H1 (cell line): ENCODE results near the gene HACD3. TPM values are rescaled to one million over a fixed set of nuclear protein-coding genes. Genes with fewer than 3 reads are reported as not detected.

Experiments used
- CTCF ChIA-PET: fragments of 300-600 bp; sonication (Branson Sonifier 250); formaldehyde crosslinking; loops from one replicate; lab custom pipeline; 2021; ENCODE audit not compliant: partially characterized antibody; lab: Charles Lee
- POLR2A ChIA-PET: fragments of 300-600 bp; sonication (Branson Sonifier 250); formaldehyde crosslinking; loops from one replicate; lab custom pipeline; 2021; ENCODE audit warnings: inconsistent platforms; ENCODE audit not compliant: partially characterized antibody; lab: Charles Lee
- DNase-seq, 2 experiments: peaks; one replicate each; pipeline versions ENCODE4 v3.0.0 to v3.0.0-alpha.2; 2010 to 2022; ENCODE audit warnings: low spot score in 2 of 2, low read depth in 1 of 2, mixed read lengths in 1 of 2
- FAIRE-seq: peaks from 2 replicates; lab custom pipeline; 2011; peaks lifted over from hg19 to GRCh38; lab: Jason Lieb, UNC
- H2AFZ ChIP-seq: 2 replicates; pipeline ENCODE4 v1.8.1; 2012; ENCODE audit warnings: low read length, inconsistent platforms
- H2AK5ac ChIP-seq: 2 replicates; pipeline ENCODE4 v1.6.1; 2013; ENCODE audit warnings: low read depth, low read length
- H2BK120ac ChIP-seq: replicated peaks from 2 replicates; pipeline ENCODE3; 2013; ENCODE audit warnings: low read depth, low read length, inconsistent platforms
- H2BK12ac ChIP-seq: 2 replicates; pipeline ENCODE4 v1.6.1; 2013; ENCODE audit warnings: low read depth, low read length
- H2BK15ac ChIP-seq: 2 replicates; pipeline ENCODE4 v1.6.1; 2013; ENCODE audit warnings: low read length
- H2BK20ac ChIP-seq: 2 replicates; pipeline ENCODE4 v1.6.1; 2013; ENCODE audit warnings: low read length
- H2BK5ac ChIP-seq: 2 replicates; pipeline ENCODE4 v1.6.1; 2013; ENCODE audit warnings: low read depth, low read length
- H3K14ac ChIP-seq: 2 replicates; pipeline ENCODE4 v1.6.1; 2013; ENCODE audit warnings: inconsistent platforms; ENCODE audit not compliant: insufficient read length
- H3K18ac ChIP-seq: 2 replicates; pipeline ENCODE4 v1.6.1; 2013; ENCODE audit warnings: low read length; ENCODE audit errors: extremely low read depth
- H3K23ac ChIP-seq: 2 replicates; pipeline ENCODE4 v1.6.1; 2013; ENCODE audit warnings: inconsistent platforms; ENCODE audit not compliant: insufficient read length
- H3K23me2 ChIP-seq: 2 replicates; pipeline ENCODE4 v1.6.1; 2013; ENCODE audit warnings: low read depth, low read length
- H3K27ac ChIP-seq: 2 replicates; pipeline ENCODE4 v1.6.1; 2011; ENCODE audit warnings: low read depth, low read length, inconsistent platforms
- H3K27me3 ChIP-seq, 4 experiments: replicated peaks in 1 of 4; 1 replicate in 1 of 4; 2 replicates in 3 of 4; pipeline versions ENCODE4 v1.6.1 to v1.8.1; 2011 to 2013; ENCODE audit warnings: low read length in 3 of 4, mild to moderate bottlenecking in 3 of 4, inconsistent platforms in 2 of 4, mixed read lengths in 2 of 4, moderate library complexity in 1 of 4; ENCODE audit not compliant: control insufficient read depth in 3 of 4, insufficient read depth in 3 of 4; ENCODE audit errors: extremely low read depth in 1 of 4
- H3K36me3 ChIP-seq, 4 experiments: 2 replicates each; pipeline versions ENCODE4 v1.6.1 to v1.8.1; 2011 to 2013; ENCODE audit warnings: mild to moderate bottlenecking in 4 of 4, low read length in 3 of 4, moderate library complexity in 2 of 4, control low read depth in 1 of 4, inconsistent platforms in 1 of 4; ENCODE audit not compliant: insufficient read depth in 4 of 4, control insufficient read depth in 2 of 4
- H3K4ac ChIP-seq: replicated peaks from 2 replicates; pipeline ENCODE3; 2013; ENCODE audit warnings: low read length, low read depth, mixed read lengths, inconsistent platforms; ENCODE audit not compliant: insufficient read length
- H3K4me1 ChIP-seq, 4 experiments: replicated peaks in 1 of 4; 1 replicate in 1 of 4; 2 replicates in 3 of 4; pipeline versions ENCODE4 v1.6.1 to v1.8.1; 2011 to 2013; ENCODE audit warnings: low read length in 3 of 4, inconsistent platforms in 2 of 4, mixed read lengths in 1 of 4; ENCODE audit not compliant: insufficient read depth in 4 of 4, control insufficient read depth in 3 of 4
- H3K4me2 ChIP-seq, 2 experiments: 2 replicates each; pipeline versions ENCODE4 v1.6.1 to v1.8.1; 2011 to 2013; ENCODE audit warnings: low read depth in 2 of 2, low read length in 2 of 2, control low read depth in 1 of 2, inconsistent platforms in 1 of 2, mild to moderate bottlenecking in 1 of 2; ENCODE audit not compliant: insufficient read depth in 1 of 2
- H3K4me3 ChIP-seq, 4 experiments: fragments of 200-600, 300-600 bp in 1 of 4; sonication (generic), shearing (Covaris generic), sonication (Bioruptor Twin) in 1 of 4; 2 replicates each; pipeline versions ENCODE4 v1.5.1 to v1.8.1; 2011 to 2016; ENCODE audit warnings: low read length in 4 of 4, low read depth in 3 of 4, control low read depth in 2 of 4, inconsistent platforms in 2 of 4, mild to moderate bottlenecking in 2 of 4, mixed read lengths in 1 of 4, moderate library complexity in 1 of 4; ENCODE audit not compliant: insufficient read depth in 2 of 4; ENCODE audit errors: extremely low read depth in 1 of 4
- H3K56ac ChIP-seq: replicated peaks from 2 replicates; pipeline ENCODE3; 2013; ENCODE audit warnings: low read depth, mild to moderate bottlenecking, mixed read lengths, low read length, inconsistent platforms; ENCODE audit not compliant: insufficient read length
- H3K79me1 ChIP-seq: 2 replicates; pipeline ENCODE4 v1.6.1; 2013; ENCODE audit warnings: low read depth, low read length, control low read depth
- H3K79me2 ChIP-seq, 2 experiments: 2 replicates each; pipeline versions ENCODE4 v1.6.1 to v1.8.1; 2012 to 2013; ENCODE audit warnings: low read length in 2 of 2, mild to moderate bottlenecking in 2 of 2, inconsistent platforms in 1 of 2; ENCODE audit not compliant: insufficient read depth in 2 of 2, control insufficient read depth in 1 of 2
- H3K9ac ChIP-seq, 4 experiments: replicated peaks in 1 of 4; 1 replicate in 1 of 4; 2 replicates in 3 of 4; pipeline versions ENCODE4 v1.6.1 to v1.8.1; 2011 to 2013; ENCODE audit warnings: low read depth in 3 of 4, low read length in 3 of 4, control low read depth in 2 of 4, mild to moderate bottlenecking in 2 of 4, moderate library complexity in 2 of 4, inconsistent platforms in 1 of 4; ENCODE audit errors: extremely low read depth in 1 of 4
- H3K9me3 ChIP-seq, 2 experiments: 2 replicates each; pipeline versions ENCODE4 v1.6.1 to v1.8.1; 2012 to 2013; ENCODE audit warnings: mild to moderate bottlenecking in 2 of 2, moderate library complexity in 2 of 2, control low read depth in 1 of 2, inconsistent platforms in 1 of 2, low read depth in 1 of 2, low read length in 1 of 2, mixed read lengths in 1 of 2; ENCODE audit not compliant: insufficient read depth in 2 of 2
- H4K20me1 ChIP-seq, 2 experiments: replicated peaks in 1 of 2; 2 replicates each; pipeline versions ENCODE3 to v1.8.1; 2011 to 2013; ENCODE audit warnings: inconsistent platforms in 2 of 2, low read length in 2 of 2, mild to moderate bottlenecking in 1 of 2; ENCODE audit not compliant: insufficient read depth in 2 of 2, control insufficient read depth in 1 of 2
- H4K5ac ChIP-seq: 2 replicates; pipeline ENCODE4 v1.6.1; 2013; ENCODE audit warnings: low read length, low read depth, mixed read lengths, inconsistent platforms; ENCODE audit not compliant: insufficient read length
- H4K8ac ChIP-seq: 2 replicates; pipeline ENCODE4 v1.8.0; 2013; ENCODE audit warnings: mild to moderate bottlenecking, moderate library complexity, low read length, inconsistent platforms; ENCODE audit not compliant: insufficient read depth; ENCODE audit errors: extremely low read depth
- H4K91ac ChIP-seq: replicated peaks from 2 replicates; pipeline ENCODE3; 2013; ENCODE audit warnings: low read length, mixed read lengths, inconsistent platforms; ENCODE audit not compliant: insufficient read length
- HDAC6 ChIP-seq: IDR thresholded peaks from one replicate; pipeline ENCODE4 v1.7.1; 2012; ENCODE audit warnings: low read depth, mild to moderate bottlenecking, inconsistent platforms, low read length, moderate library complexity
- WGBS, 2 experiments: shearing (Covaris generic) in 1 of 2; methylation state at CpG; one replicate each; pipeline versions ENCODE4 v1.1.6 to v1.1.7; 2013 to 2015; ENCODE audit warnings: low lambda C conversion rate in 2 of 2, mixed read lengths in 2 of 2, inconsistent platforms in 1 of 2, low coverage in 1 of 2, missing lambda C conversion rate in 1 of 2; ENCODE audit not compliant: insufficient replicate concordance in 2 of 2, insufficient coverage in 1 of 2, insufficient read length in 1 of 2; ENCODE audit errors: extremely low coverage in 1 of 2, missing lambda C conversion rate in 1 of 2; 5-methylcytosine and 5-hydroxymethylcytosine counted together
- polyA plus RNA-seq, 7 experiments: library from polyadenylated mRNA; depleted of rRNA in 3 of 7; stranded (reverse) in 5 of 7; unstranded in 2 of 7; fragments of >200 nt in 5 of 7; fragments of 200-250 nt in 2 of 7; gene quantifications; 1 replicate in 5 of 7; 2 replicates in 1 of 7; 4 replicates in 1 of 7; pipeline versions ENCODE4 v1.2.1 to v1.2.3, GENCODE V29; 2011 to 2013; ENCODE audit warnings: missing spikeins in 2 of 7, mixed read lengths in 2 of 7
- total RNA-seq: library from RNA; stranded (reverse); fragmentation: NEBNext Ultra II Directional; extraction: Animal tissue kit (Norgen Biotek cat#: 25700); gene quantifications from 2 replicates; pipeline ENCODE4 v1.2.1, GENCODE V29; 2021

HACD3 gene
- total and polyA plus RNA-seq, 2 of the 8 experiments (the other 6 are each of a cell fraction or from before 2014, with no cell fraction given), result 78.8 to 120 TPM

GRCh38 chr15:65603134-65603533 lies 72.9 kb downstream of the HACD3 start:
- no peak overlapping the region for H2AK5ac ChIP-seq
- no peak overlapping the region for H3K23ac ChIP-seq
- H3K4me2 ChIP-seq, result no peak overlapping the region
- H4K5ac ChIP-seq, result no peak overlapping the region
- no peaks in the 10 kb centered on the region for H3K23me2 ChIP-seq
- no peak for FAIRE-seq
- H4K8ac ChIP-seq, result no peak overlapping the region
- ChIA-PET CTCF (no interaction called here), POLR2A (interaction anchor here (0.6 kb wide), 2 partner anchors 307 to 709 kb away, joined by 3 read pairs; no protein-coding TSS in a partner anchor)
- H3K27me3 ChIP-seq, result no peaks in the 10 kb centered on the region
- H3K9me3 ChIP-seq, result no peaks in the 10 kb centered on the region
- no peak overlapping the region for H3K27ac ChIP-seq
- no peak overlapping the region for H3K4ac ChIP-seq
- no peak overlapping the region for H2BK20ac ChIP-seq
- no peak overlapping the region for H2BK120ac ChIP-seq
- H2BK12ac ChIP-seq, result no peak overlapping the region
- H3K4me1 ChIP-seq, result no peaks in the 10 kb centered on the region
- no peak for TF ChIP-seq HDAC6
- 77% methylated on average over 2 of the region's 2 CpGs; no CpG with 5 or more reads in 1 of the 2 experiments for WGBS, 2 experiments
- H3K9ac ChIP-seq, result no peak overlapping the region
- no peak overlapping the region for H3K18ac ChIP-seq
- H2BK5ac ChIP-seq, result no peak overlapping the region
- no peak for DNase-seq
- peaks cover 2 to 46% (median 17%) of the 10 kb centered on the region in 4 experiments; a peak in 6 of 8 replicates for H3K36me3 ChIP-seq
- H2BK15ac ChIP-seq, result no peak overlapping the region
- no peak overlapping the region for H3K56ac ChIP-seq
- H2AFZ ChIP-seq, result no peak overlapping the region
- H3K79me1 ChIP-seq, result no peaks in the 10 kb centered on the region
- no peak overlapping the region for H4K91ac ChIP-seq
- peaks cover 0 to 13% of the 10 kb centered on the region in 2 experiments; a peak in 2 of 4 replicates for H3K79me2 ChIP-seq
- no peak overlapping the region for H3K14ac ChIP-seq
- H4K20me1 ChIP-seq, result peaks cover 0 to 2% of the 10 kb centered on the region in 2 experiments
- H3K4me3 ChIP-seq, result no peak overlapping the region
